ENCODE data around the gene SYT1. TPM values are rescaled to one million over a fixed set of nuclear protein-coding genes. Genes with fewer than 3 reads are reported as not detected.

The SYT1 gene
- total RNA-seq, 2 experiments from 2014 or later = not detected

DNA sequence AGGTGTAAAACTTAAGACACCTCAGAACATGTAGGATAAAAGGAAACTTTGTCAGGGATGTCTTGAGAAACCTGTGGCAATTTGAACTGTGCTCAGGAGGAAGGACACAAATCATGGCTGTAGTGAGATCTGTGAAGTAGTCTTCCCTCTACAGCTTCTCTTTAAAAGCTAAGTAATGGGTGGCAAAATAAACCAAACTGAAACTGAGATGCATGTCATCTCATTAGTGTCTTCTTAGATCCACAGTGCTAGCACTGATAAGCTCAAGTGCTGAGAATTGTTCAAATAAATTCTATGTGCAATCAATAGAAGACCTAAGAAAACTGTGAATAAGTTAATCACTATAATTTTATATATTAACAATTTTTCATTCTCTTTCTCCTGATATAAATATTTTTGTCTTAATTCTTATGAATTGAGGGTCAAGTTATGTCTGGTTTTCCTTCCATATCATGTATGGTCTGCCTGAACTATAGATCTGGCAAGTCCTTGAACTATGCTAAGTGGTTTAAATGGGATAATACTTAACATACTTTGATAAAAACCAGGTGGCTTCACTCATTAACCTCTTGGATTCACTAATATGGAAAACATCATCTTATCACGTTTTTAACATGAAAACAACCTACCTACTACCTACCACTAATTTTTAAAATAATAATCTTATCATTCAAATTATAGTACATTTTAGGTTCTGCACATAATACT is 27.2 kb downstream of the SYT1 start:
- no peaks in the 10 kb centered on the region for H3K27me3 Mint-ChIP-seq
- H3K4me3 ChIP-seq (ENCODE audit: low read length) = no peak overlapping the region
- no peak overlapping the region for H3K27ac Mint-ChIP-seq
- no peak overlapping the region for H3K27ac ChIP-seq (ENCODE audit: low read depth in 1 of 2, low read length in 2 of 2)
- no peaks in the 10 kb centered on the region for H3K36me3 Mint-ChIP-seq (ENCODE audit: low read depth)
- H3K36me3 ChIP-seq (ENCODE audit: insufficient read depth, low read length) = no peaks in the 10 kb centered on the region
- ChIA-PET CTCF (no interaction called here), POLR2A (interaction anchor here (0.6 kb wide), 1 partner anchor 35 kb away, joined by 4 read pairs; no protein-coding TSS in a partner anchor)
- no peak overlapping the region for H3K4me3 Mint-ChIP-seq
- H3K27me3 ChIP-seq (ENCODE audit: control insufficient read depth in 1 of 2, insufficient read depth in 2 of 2, low read length in 2 of 2) = no peaks in the 10 kb centered on the region
- H3K4me1 Mint-ChIP-seq (ENCODE audit: low read depth) = no peaks in the 10 kb centered on the region
- H3K9me3 ChIP-seq (ENCODE audit: control insufficient read depth in 1 of 2, insufficient read depth in 1 of 2, low read length in 2 of 2) = no peaks in the 10 kb centered on the region
- TF ChIP-seq, protein P1, sequence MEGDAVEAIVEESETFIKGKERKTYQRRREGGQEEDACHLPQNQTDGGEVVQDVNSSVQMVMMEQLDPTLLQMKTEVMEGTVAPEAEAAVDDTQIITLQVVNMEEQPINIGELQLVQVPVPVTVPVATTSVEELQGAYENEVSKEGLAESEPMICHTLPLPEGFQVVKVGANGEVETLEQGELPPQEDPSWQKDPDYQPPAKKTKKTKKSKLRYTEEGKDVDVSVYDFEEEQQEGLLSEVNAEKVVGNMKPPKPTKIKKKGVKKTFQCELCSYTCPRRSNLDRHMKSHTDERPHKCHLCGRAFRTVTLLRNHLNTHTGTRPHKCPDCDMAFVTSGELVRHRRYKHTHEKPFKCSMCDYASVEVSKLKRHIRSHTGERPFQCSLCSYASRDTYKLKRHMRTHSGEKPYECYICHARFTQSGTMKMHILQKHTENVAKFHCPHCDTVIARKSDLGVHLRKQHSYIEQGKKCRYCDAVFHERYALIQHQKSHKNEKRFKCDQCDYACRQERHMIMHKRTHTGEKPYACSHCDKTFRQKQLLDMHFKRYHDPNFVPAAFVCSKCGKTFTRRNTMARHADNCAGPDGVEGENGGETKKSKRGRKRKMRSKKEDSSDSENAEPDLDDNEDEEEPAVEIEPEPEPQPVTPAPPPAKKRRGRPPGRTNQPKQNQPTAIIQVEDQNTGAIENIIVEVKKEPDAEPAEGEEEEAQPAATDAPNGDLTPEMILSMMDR (IDR thresholded peaks at IDR 0.05) = no peak
- no peaks in the 10 kb centered on the region for H3K4me1 ChIP-seq (ENCODE audit: insufficient read depth, low read length)
- ATAC-seq (ENCODE audit: poor library complexity) (no peak), DNase-seq (no peak)
- intact Hi-C loops (cut with DNase I, micrococcal nuclease) = no loop called here
- peaks cover 2% of the 10 kb centered on the region for H3K9me3 Mint-ChIP-seq

- H3K4me3 Mint-ChIP-seq = no peak overlapping the region
- H3K27me3 Mint-ChIP-seq = no peaks in the 10 kb centered on the region
- Histone ChIP-seq H3K27me3 (ENCODE audit: control insufficient read depth in 1 of 2, insufficient read depth in 2 of 2, low read length in 2 of 2) (no peaks in the 10 kb centered on the region), H3K27ac (ENCODE audit: low read depth in 1 of 2, low read length in 2 of 2) (no peak overlapping the region), H3K4me3 (ENCODE audit: low read length) (no peak overlapping the region), H3K36me3 (ENCODE audit: insufficient read depth, low read length) (no peaks in the 10 kb centered on the region), H3K4me1 (ENCODE audit: insufficient read depth, low read length) (no peaks in the 10 kb centered on the region), H3K9me3 (ENCODE audit: control insufficient read depth in 1 of 2, insufficient read depth in 1 of 2, low read length in 2 of 2) (peaks cover 0 to 3% of the 10 kb centered on the region in 2 experiments)
- CTCF ChIA-PET = no interaction called here
- H3K9me3 Mint-ChIP-seq = peaks cover 2% of the 10 kb centered on the region
- TF ChIP-seq, protein P1 (IDR thresholded peaks at IDR 0.05) = no peak
- ATAC-seq (ENCODE audit: poor library complexity) (no peak), DNase-seq (no peak)
- H3K4me1 Mint-ChIP-seq (ENCODE audit: low read depth) = no peaks in the 10 kb centered on the region
- POLR2A ChIA-PET = no interaction called here
- no peak overlapping the region for H3K27ac Mint-ChIP-seq
- intact Hi-C loops (cut with DNase I, micrococcal nuclease) = no loop called here
- H3K36me3 Mint-ChIP-seq (ENCODE audit: low read depth) = no peaks in the 10 kb centered on the region
Measured at GRCh38 chr12:78898416-78898815, 33.8 kb downstream of the SYT1 start.

GRCh38 chr12:78914859-78915331 is 50.3 kb downstream of the SYT1 start:
- TF ChIP-seq, protein P1 (IDR thresholded peaks at IDR 0.05) = no peak
- no peaks in the 10 kb centered on the region for H3K4me1 Mint-ChIP-seq (ENCODE audit: low read depth)
- no peak for DNase-seq

More at GRCh38 chr12:78914859-78915331, 50.3 kb downstream of the SYT1 start:
- ChIA-PET CTCF (no interaction called here), POLR2A (no interaction called here)
- Mint-ChIP-seq H3K9me3 (peaks cover 6% of the 10 kb centered on the region), H3K27me3 (no peaks in the 10 kb centered on the region), H3K27ac (no peak overlapping the region), H3K4me3 (no peak overlapping the region), H3K36me3 (ENCODE audit: low read depth) (no peaks in the 10 kb centered on the region)
- intact Hi-C loops (cut with DNase I, micrococcal nuclease) = no loop called here
- Histone ChIP-seq H3K4me1 (ENCODE audit: insufficient read depth, low read length) (no peaks in the 10 kb centered on the region), H3K36me3 (ENCODE audit: insufficient read depth, low read length) (no peaks in the 10 kb centered on the region), H3K27me3 (ENCODE audit: control insufficient read depth in 1 of 2, insufficient read depth in 2 of 2, low read length in 2 of 2) (no peaks in the 10 kb centered on the region), H3K9me3 (ENCODE audit: control insufficient read depth in 1 of 2, insufficient read depth in 1 of 2, low read length in 2 of 2) (no peaks in the 10 kb centered on the region), H3K4me3 (ENCODE audit: low read length) (no peak overlapping the region), H3K27ac (ENCODE audit: low read depth in 1 of 2, low read length in 2 of 2) (no peak overlapping the region)
- ATAC-seq (ENCODE audit: poor library complexity) = no peak
